Fibroblast of mammary gland (primary cell): Measurements from ENCODE around the gene AASDH.

Source experiments
- DNase-seq: peaks from one replicate; pipeline ENCODE4 v3.0.0-alpha.2; 2010; ENCODE audit warnings: low read depth
- H3K4me3 ChIP-seq: 2 replicates; pipeline ENCODE4 v1.5.1; 2011; ENCODE audit warnings: low read depth, mild to moderate bottlenecking, low read length, moderate library complexity; ENCODE audit not compliant: control insufficient read depth
- CTCF ChIP-seq: conservative IDR thresholded peaks from 2 replicates; pipeline ENCODE4 v1.5.1; 2011; ENCODE audit warnings: low read depth, low read length, inconsistent platforms; ENCODE audit not compliant: control insufficient read depth, insufficient read depth

The AASDH gene

GRCh38 chr4:56348576-56348975, 38.7 kb downstream of the AASDH start:
- DNase-seq = no peak
- TF ChIP-seq CTCF = no peak
- H3K4me3 ChIP-seq = no peak overlapping the region

- TF ChIP-seq CTCF = no peak
- DNase-seq = peak; percentile 17
Observed at GRCh38 chr4:56345458-56345857, 41.8 kb downstream of the AASDH start.

GRCh38 chr4:56342746-56343145, 44.5 kb downstream of the AASDH start:
- no peak for DNase-seq
- no peak overlapping the region for H3K4me3 ChIP-seq
- TF ChIP-seq CTCF = no peak

More at GRCh38 chr4:56345458-56345857, 41.8 kb downstream of the AASDH start:
- no peak overlapping the region for H3K4me3 ChIP-seq

GRCh38 chr4:56330691-56331090, 56.6 kb downstream of the AASDH start:
- no peak for DNase-seq
- H3K4me3 ChIP-seq = no peak overlapping the region
- TF ChIP-seq CTCF = no peak

GRCh38 chr4:56326363-56326762, 60.9 kb downstream of the AASDH start:
- DNase-seq = no peak
- H3K4me3 ChIP-seq = no peak overlapping the region
- TF ChIP-seq CTCF = no peak

- peak; percentile 10 for DNase-seq
- H3K4me3 ChIP-seq = no peak overlapping the region
- no peak for TF ChIP-seq CTCF
Observed at GRCh38 chr4:56324011-56324610, 63.2 kb downstream of the AASDH start.

- TF ChIP-seq CTCF = no peak
- no peak overlapping the region for H3K4me3 ChIP-seq
- no peak for DNase-seq
Observed at GRCh38 chr4:56323327-56323726, 64.0 kb downstream of the AASDH start.
